ENCODE measurements around the gene SLC12A9. TPM values are rescaled to one million over a fixed set of nuclear protein-coding genes. Genes with fewer than 3 reads are reported as not detected.

The SLC12A9 gene
- total and polyA plus RNA-seq, 4 donors = 8.5 to 43.9 (median 27.3) TPM

DNA sequence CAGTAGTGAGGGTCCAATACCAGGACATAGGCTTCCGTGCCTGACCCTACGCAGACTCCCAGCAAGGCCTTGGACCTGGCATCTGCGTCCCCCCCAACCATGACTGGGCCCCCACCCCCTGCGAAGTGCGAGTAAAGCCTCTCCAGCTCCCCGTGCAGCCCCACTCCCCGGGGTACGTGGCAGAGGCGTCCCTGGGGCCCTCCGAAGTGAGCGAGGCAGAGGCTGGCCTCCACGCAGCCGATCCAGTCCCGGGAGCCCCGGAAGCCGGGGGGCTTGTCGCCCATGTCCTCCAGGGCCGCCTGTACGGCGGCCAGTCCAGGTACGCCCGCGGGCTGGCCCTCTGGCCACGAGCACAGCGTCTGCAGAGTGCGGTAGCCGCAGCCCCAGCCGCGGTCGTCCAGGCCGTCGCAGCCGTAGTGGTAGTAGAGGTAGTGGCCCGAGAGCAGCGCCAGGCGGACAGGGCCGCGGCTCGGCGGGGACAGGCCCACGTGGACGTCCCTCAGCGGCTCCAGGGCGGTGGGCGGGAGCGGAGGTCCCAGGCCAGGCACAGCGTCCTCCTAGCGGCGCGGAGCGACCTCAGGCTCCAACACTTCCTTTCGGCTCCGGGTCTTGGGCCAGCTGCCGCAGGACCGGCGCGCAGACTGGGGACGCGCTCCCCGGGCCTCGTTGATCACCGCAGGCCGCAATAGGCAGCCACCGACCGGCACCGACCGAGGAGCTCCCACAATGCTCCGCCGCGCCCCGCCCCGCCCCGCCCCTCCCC, 36.7 kb downstream of the SLC12A9 start, which contains the start of gene UFSP1:
Gene UFSP1 (minus strand): TSS at position 728 of the 763 bp plus-strand sequence. CDS start 444 bp downstream, at position 284.
- WGBS, 2 donors = 2% methylated on average over 63 to 73 of the region's 73 CpGs
- no peaks in the 10 kb centered on the region for H3K27me3 ChIP-seq (ENCODE audit: control insufficient read depth in 1 of 2, insufficient read depth in 2 of 2, low read length in 1 of 2)
- ATAC-seq (ENCODE audit: low FRiP score) = peak; percentile 72
- H3K4me3 ChIP-seq (ENCODE audit: low read length in 2 of 2) = peak within 1 kb of the TSS; percentile 11 to 35
- no peaks in the 10 kb centered on the region for H3K9me3 ChIP-seq (ENCODE audit: control insufficient read depth, low read length)
- DNase-seq = no peak
- H3K36me3 ChIP-seq (ENCODE audit: control insufficient read depth in 1 of 2, insufficient read depth in 2 of 2, low read length in 1 of 2) = peaks cover under 1 to 14% of the 10 kb centered on the region in 2 donors
- H3K27ac ChIP-seq (ENCODE audit: low read depth in 1 of 2, low read length in 2 of 2) = peak within 1 kb of the TSS in 1 of 2 donors; percentile 52
- intact Hi-C loops (cut with DNase I) = no loop called here
- H3K4me1 ChIP-seq (ENCODE audit: control insufficient read depth in 1 of 2, insufficient read depth in 2 of 2, low read length in 2 of 2) = no peaks in the 10 kb centered on the region

DNA sequence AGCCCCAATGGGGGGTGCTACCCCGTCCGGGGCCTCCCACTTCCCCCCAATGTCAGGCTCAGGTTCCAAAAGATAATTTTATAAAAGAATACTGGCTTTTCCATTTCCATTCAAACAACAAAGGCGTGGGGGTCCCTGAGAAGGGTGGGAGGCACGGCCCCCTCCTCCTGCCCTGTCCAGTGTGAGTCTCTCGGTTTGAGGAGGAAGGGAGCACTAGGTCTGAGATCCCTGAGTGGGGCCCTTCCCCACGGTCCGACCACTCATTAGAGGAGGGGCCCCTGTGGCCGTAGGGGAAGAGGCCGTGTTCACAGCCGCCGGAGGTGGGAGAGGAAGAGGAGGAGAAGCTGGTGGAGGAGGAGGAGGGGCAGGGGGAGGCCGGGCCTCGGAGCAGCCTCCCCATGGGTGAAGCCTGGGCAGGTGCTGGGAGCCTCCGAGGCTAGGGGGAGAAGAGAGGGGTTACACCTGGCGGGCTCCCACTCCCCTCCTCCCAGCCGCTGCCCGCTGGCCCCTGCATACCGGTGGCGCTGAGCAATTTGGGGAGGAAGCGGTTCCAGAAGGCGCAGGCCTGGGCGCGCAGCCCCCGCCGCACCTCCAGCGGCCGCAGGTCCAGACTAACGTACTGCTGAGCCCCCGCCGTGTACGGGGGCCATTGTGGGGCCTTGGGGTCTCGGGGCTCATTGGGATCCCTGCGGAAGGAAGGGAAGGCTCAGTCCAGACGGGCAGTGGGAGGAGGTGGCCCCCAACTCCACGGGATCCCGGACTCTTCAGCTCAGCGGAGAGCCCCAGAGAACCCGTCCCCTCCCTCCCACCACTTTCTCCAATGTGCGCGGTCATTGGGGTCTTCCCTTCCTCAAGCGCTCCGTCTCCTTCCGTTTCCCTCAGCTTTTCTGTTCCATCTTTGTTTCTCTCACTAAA, 38.4 kb downstream of the SLC12A9 start:
- ATAC-seq (ENCODE audit: low FRiP score) = no peak
- 25 to 27% methylated on average over 38 to 43 of the region's 43 CpGs for WGBS, 2 donors
- no peak for DNase-seq
- no peaks in the 10 kb centered on the region for H3K27me3 ChIP-seq (ENCODE audit: control insufficient read depth in 1 of 2, insufficient read depth in 2 of 2, low read length in 1 of 2)
- no peak overlapping the region for H3K4me3 ChIP-seq (ENCODE audit: low read length in 2 of 2)
- H3K27ac ChIP-seq (ENCODE audit: low read depth in 1 of 2, low read length in 2 of 2) = no peak overlapping the region
- H3K36me3 ChIP-seq (ENCODE audit: control insufficient read depth in 1 of 2, insufficient read depth in 2 of 2, low read length in 1 of 2) = peaks cover 0 to 9% of the 10 kb centered on the region in 2 donors
- intact Hi-C loops (cut with DNase I) = loop anchor here in 1 of 2 donors (5.0 to 10.0 kb wide), 2 partner anchors 186 to 274 kb away; partner anchors contain the start of gene VGF
- H3K4me1 ChIP-seq (ENCODE audit: control insufficient read depth in 1 of 2, insufficient read depth in 2 of 2, low read length in 2 of 2) = no peaks in the 10 kb centered on the region
- no peaks in the 10 kb centered on the region for H3K9me3 ChIP-seq (ENCODE audit: control insufficient read depth, low read length)

DNA sequence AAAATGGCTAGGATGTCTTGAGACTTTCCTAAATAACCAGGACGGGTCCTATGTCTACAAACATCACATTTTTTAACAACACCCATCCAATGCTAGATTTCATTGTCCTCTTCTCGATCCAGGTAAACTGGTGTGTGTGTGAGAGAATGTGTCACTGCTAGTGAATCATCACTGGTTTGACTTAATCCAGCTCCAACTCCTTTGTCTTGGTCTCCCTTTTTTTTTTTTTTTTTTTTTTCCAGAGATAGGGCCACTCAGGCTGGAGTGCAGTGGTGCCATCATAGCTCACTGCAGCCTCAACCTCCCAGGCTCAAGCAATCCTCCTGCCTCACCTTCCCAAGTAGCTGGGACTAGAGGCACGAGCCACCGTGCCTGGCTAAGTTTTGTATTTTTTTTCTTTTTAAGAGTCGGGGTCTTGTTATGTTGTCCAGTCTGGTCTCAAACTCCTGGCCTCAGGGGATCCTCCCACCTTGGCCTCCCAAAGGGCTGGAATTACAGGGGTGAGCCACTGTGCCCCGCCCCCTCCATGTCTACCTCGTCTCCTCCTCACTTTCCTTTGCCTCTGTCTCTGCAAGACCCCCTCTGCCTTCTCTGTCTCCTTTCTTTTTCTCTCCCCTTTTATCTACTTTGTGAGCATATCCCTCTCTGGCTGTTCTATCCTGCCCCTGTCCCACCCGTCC, 39.2 kb downstream of the SLC12A9 start:
- ATAC-seq (ENCODE audit: low FRiP score) = no peak
- Histone ChIP-seq H3K27ac (ENCODE audit: low read depth in 1 of 2, low read length in 2 of 2) (no peak overlapping the region), H3K4me3 (ENCODE audit: low read length in 2 of 2) (no peak overlapping the region), H3K9me3 (ENCODE audit: control insufficient read depth, low read length) (no peaks in the 10 kb centered on the region), H3K27me3 (ENCODE audit: control insufficient read depth in 1 of 2, insufficient read depth in 2 of 2, low read length in 1 of 2) (no peaks in the 10 kb centered on the region), H3K4me1 (ENCODE audit: control insufficient read depth in 1 of 2, insufficient read depth in 2 of 2, low read length in 2 of 2) (no peaks in the 10 kb centered on the region), H3K36me3 (ENCODE audit: control insufficient read depth in 1 of 2, insufficient read depth in 2 of 2, low read length in 1 of 2) (peaks cover 0 to 4% of the 10 kb centered on the region in 2 donors)
- no peak for DNase-seq
- 81 to 82% methylated on average over 8 of the region's 8 CpGs for WGBS, 2 donors
- intact Hi-C loops (cut with DNase I) = loop anchor here in 1 of 2 donors (5.0 to 10.0 kb wide), 2 partner anchors 186 to 273 kb away; partner anchors contain the start of gene VGF

DNA sequence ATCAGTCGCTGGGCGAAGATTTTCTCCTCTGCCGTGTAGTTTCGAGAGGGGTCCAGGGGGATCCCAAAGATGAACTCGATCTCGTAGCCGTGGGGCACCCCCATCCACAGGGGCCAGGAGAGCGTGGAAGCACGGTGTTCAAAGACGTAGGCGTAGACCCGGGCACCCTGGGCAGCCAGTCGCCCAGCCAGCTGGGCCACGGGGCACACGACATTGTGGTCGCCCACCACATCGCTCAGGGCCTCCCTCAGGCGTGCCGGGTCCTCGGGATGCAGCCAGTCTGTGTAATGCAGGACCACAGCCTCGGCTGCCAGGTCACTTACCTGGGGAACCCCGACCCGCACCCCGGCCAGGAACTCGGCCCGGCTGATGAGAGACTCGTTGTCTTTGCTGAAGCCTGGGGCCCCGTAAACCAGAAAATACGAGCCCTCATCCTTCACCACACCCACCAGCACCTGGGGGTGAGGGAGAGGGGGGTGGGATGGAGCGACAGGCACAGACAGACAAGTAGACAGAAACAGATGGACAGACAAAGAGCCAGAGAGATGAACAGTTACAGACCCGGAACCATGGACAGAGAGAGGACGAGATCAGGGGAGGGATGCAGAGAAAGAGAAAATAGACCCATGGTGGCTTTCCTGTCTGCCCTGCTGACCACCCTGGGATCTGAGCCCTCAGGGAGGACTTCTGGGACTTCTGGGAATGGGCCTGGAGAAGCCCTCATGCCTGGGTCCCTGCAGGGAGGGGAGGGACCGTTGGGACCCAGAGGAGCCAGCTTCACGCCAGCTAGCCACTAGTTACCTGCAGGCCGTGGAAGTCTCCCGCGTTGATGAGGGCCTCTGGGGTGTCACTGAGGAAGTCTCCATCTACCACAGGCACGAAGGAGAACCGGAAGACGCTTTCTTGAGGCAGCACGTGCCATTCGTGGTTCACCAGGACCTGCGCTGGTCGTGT, 40.1 kb downstream of the SLC12A9 start:
- intact Hi-C loops (cut with DNase I) = loop anchor here in 1 of 2 donors (5.0 to 10.0 kb wide), 2 partner anchors 185 to 272 kb away; partner anchors contain the start of gene VGF
- DNase-seq = no peak
- H3K9me3 ChIP-seq (ENCODE audit: control insufficient read depth, low read length) = no peaks in the 10 kb centered on the region
- H3K27me3 ChIP-seq (ENCODE audit: control insufficient read depth in 1 of 2, insufficient read depth in 2 of 2, low read length in 1 of 2) = no peaks in the 10 kb centered on the region
- H3K4me1 ChIP-seq (ENCODE audit: control insufficient read depth in 1 of 2, insufficient read depth in 2 of 2, low read length in 2 of 2) = no peaks in the 10 kb centered on the region
- no peak for ATAC-seq (ENCODE audit: low FRiP score)
- H3K36me3 ChIP-seq (ENCODE audit: control insufficient read depth in 1 of 2, insufficient read depth in 2 of 2, low read length in 1 of 2) = no peaks in the 10 kb centered on the region
- no peak overlapping the region for H3K4me3 ChIP-seq (ENCODE audit: low read length in 2 of 2)
- 90 to 91% methylated on average over 43 to 44 of the region's 44 CpGs for WGBS, 2 donors
- H3K27ac ChIP-seq (ENCODE audit: low read depth in 1 of 2, low read length in 2 of 2) = no peak overlapping the region

DNA sequence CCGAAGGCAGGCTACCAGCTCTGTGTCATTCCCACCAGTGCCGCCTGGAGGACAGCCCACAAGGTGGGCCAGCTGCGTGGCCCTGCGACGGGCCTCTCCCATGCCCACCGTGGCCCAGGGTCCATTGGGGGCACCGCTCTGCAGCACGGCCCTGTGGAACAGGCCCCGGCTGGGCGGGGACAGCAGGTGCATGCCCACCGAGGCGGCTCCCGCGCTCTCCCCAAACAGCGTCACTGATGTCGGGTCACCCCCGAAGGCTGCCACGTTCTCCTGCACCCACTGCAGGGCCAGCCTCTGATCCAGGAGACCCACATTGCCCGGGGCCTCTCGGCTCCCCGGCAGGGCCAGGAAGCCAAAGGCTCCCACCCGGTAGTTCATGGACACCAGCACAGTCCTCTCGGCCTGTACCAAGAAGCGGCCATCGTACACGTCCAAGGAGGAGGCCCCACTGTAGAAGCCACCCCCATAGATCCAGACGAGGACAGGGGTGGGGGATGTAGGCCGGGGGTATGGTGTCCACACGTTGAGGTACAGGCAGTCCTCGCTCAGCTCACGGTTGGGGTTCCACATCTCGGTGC, 40.9 kb downstream of the SLC12A9 start:
- ATAC-seq (ENCODE audit: low FRiP score) (no peak), DNase-seq (no peak)
- Histone ChIP-seq H3K4me1 (ENCODE audit: control insufficient read depth in 1 of 2, insufficient read depth in 2 of 2, low read length in 2 of 2) (no peaks in the 10 kb centered on the region), H3K9me3 (ENCODE audit: control insufficient read depth, low read length) (no peaks in the 10 kb centered on the region), H3K4me3 (ENCODE audit: low read length in 2 of 2) (no peak overlapping the region), H3K27ac (ENCODE audit: low read depth in 1 of 2, low read length in 2 of 2) (no peak overlapping the region), H3K27me3 (ENCODE audit: control insufficient read depth in 1 of 2, insufficient read depth in 2 of 2, low read length in 1 of 2) (no peaks in the 10 kb centered on the region), H3K36me3 (ENCODE audit: control insufficient read depth in 1 of 2, insufficient read depth in 2 of 2, low read length in 1 of 2) (no peaks in the 10 kb centered on the region)
- intact Hi-C loops (cut with DNase I) = loop anchor here in 1 of 2 donors (5.0 to 10.0 kb wide), 2 partner anchors 184 to 271 kb away; partner anchors contain the start of gene VGF
- WGBS, 2 donors = 92 to 93% methylated on average over 32 of the region's 32 CpGs

DNA sequence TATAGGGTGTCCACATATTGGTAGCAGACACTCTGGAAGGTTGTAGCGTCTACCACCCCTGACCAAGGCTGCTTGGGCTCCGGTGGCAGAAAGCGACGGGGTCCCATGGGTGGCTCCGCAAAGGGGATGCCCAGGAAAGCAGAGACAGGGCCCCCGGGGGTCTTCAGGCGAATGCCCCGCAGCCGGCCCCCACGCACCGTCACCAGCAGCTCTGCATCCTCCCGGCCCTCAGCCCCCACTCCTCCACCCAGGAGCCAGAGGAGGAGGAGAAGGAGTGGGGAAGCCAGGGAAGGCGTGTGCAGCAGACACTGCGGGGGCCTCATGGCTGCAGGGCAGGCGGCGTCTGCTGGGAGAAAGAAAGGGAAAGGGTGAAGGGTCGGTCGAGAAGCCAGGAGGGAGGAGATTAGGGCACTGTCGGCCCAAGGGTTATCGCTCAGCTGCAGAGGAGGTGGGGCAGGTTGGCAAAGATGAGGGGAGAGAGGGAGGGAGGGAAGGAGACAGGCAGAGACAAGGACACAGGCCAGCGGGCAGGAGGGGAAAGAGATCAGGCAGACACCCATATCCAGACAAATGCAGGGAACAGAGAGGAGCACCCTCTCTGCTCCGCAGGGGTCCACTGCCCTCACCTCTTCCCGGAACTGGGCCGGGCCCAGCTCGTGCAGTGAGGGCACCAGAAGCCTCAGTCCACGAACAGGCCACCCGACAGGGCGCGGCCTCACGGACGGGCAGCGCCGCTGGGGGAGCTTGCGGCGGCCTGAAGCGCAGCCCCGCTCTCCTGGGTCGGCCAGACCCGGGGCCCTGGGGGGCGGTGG, 41.6 kb downstream of the SLC12A9 start:
- no peaks in the 10 kb centered on the region for H3K36me3 ChIP-seq (ENCODE audit: control insufficient read depth in 1 of 2, insufficient read depth in 2 of 2, low read length in 1 of 2)
- H3K27ac ChIP-seq (ENCODE audit: low read depth in 1 of 2, low read length in 2 of 2) = no peak overlapping the region
- H3K27me3 ChIP-seq (ENCODE audit: control insufficient read depth in 1 of 2, insufficient read depth in 2 of 2, low read length in 1 of 2) = no peaks in the 10 kb centered on the region
- 58 to 66% methylated on average over 36 to 40 of the region's 40 CpGs for WGBS, 2 donors
- intact Hi-C loops (cut with DNase I) = loop anchor here (2.0 to 10.0 kb wide), 3 partner anchors 165 to 271 kb away; partner anchors contain the start of gene VGF (in 1 of the 2)
- no peak overlapping the region for H3K4me3 ChIP-seq (ENCODE audit: low read length in 2 of 2)
- H3K9me3 ChIP-seq (ENCODE audit: control insufficient read depth, low read length) = no peaks in the 10 kb centered on the region
- DNase-seq (no peak), ATAC-seq (ENCODE audit: low FRiP score) (no peak)
- no peaks in the 10 kb centered on the region for H3K4me1 ChIP-seq (ENCODE audit: control insufficient read depth in 1 of 2, insufficient read depth in 2 of 2, low read length in 2 of 2)
